ENCODE measurements around the gene FKBP1A. TPM values are rescaled to one million over a fixed set of nuclear protein-coding genes. Genes with fewer than 3 reads are reported as not detected.
A peak's percentile ranks its signal among the peaks of the same experiment; 100 is the strongest.

Gene FKBP1A
- total and polyA plus RNA-seq, 7 donors: 71.7 to 515 (median 118) TPM

- intact Hi-C loops (cut with DNase I): loop anchor here (2.0 kb wide), 1 partner anchor 75 kb away; the partner anchor contains the start of gene NSFL1C
- H3K27me3 ChIP-seq: no peaks in the 10 kb centered on the region
- H3K4me1 ChIP-seq: peaks cover 0 to 63% (median 47%) of the 10 kb centered on the region in 4 donors
- H3K36me3 ChIP-seq: no peaks in the 10 kb centered on the region
- 5 to 6% methylated on average over 16 of the region's 16 CpGs for WGBS, 2 donors
- H3K9me3 ChIP-seq: no peaks in the 10 kb centered on the region
- H3K27ac ChIP-seq: peak overlapping the region; percentile 81 to 83 (median 82)
- DNase-seq: no peak
- H3K4me3 ChIP-seq: peak overlapping the region; percentile 62 to 89 (median 83)
- TF ChIP-seq POLR2AphosphoS5 (IDR thresholded peaks at IDR 0.05) (no peak), CTCF (IDR thresholded peaks at IDR 0.05) (no peak), EP300 (IDR thresholded peaks at IDR 0.05) (no peak), POLR2A (IDR thresholded peaks at IDR 0.05) (no peak)
Observed at GRCh38 chr20:1391640-1392442, 1.0 kb downstream of the FKBP1A start.

DNA sequence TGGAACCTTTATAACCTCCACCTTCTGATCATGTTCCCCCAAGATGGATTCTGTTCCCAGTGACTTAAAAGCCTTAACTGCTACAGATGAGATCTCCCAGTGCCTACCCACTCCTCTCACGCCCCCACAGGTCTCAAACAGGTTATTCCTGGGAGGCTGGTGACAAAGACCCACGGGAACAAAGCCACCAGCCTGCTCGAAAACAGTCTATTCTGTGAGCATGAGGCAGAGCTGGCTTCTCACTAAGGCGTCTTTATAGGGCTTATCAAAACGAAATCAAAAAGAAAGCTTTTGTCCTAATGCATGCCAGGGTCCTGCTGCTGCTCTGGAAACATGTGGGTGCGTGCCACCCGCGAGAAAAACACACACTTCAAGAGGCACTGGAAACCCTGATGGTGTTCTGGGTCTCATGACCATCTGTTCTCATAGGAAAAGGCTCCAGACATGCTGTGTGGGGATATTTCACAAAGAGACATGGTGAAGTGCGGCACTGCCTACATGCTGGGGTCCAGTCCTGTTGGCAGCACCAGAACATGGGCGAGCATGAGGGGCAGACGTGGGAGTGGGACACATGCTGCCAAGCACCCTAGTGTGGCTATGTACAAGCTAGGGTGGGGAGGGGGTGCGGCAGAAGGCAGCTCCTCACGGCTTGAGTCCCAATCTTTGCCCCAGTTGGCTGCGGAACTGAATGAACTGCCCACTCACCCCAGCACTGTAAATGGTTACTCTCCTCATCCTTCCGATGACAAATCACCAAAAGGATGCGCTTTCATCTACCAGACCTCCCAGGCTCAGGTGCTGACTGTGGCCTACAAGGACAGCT, 2.1 kb downstream of the FKBP1A start:
- WGBS, 2 donors: 59 to 65% methylated on average over 16 of the region's 16 CpGs
- intact Hi-C loops (cut with DNase I): no loop called here
- TF ChIP-seq EP300 (IDR thresholded peaks at IDR 0.05) (no peak), POLR2AphosphoS5 (IDR thresholded peaks at IDR 0.05) (no peak), CTCF (IDR thresholded peaks at IDR 0.05) (no peak), POLR2A (IDR thresholded peaks at IDR 0.05) (no peak)
- Histone ChIP-seq H3K9me3 (no peaks in the 10 kb centered on the region), H3K27ac (peak overlapping the region; percentile 81 to 83 (median 82)), H3K4me3 (peak overlapping the region in 2 of 4 donors; percentile 78 to 89), H3K4me1 (peaks cover 0 to 63% (median 47%) of the 10 kb centered on the region in 4 donors), H3K27me3 (no peaks in the 10 kb centered on the region), H3K36me3 (no peaks in the 10 kb centered on the region)
- no peak for DNase-seq

- intact Hi-C loops (cut with DNase I): no loop called here
- Histone ChIP-seq H3K4me3 (no peak overlapping the region), H3K4me1 (peaks cover 0 to 64% (median 47%) of the 10 kb centered on the region in 4 donors), H3K27me3 (no peaks in the 10 kb centered on the region), H3K27ac (peak overlapping the region; percentile 22 to 83 (median 82)), H3K9me3 (no peaks in the 10 kb centered on the region), H3K36me3 (no peaks in the 10 kb centered on the region)
- 53 to 65% methylated on average over 6 of the region's 6 CpGs for WGBS, 2 donors
- no peak for DNase-seq
- TF ChIP-seq CTCF (IDR thresholded peaks at IDR 0.05) (no peak), POLR2AphosphoS5 (IDR thresholded peaks at IDR 0.05) (no peak), EP300 (IDR thresholded peaks at IDR 0.05) (no peak), POLR2A (IDR thresholded peaks at IDR 0.05) (no peak)
Observed at GRCh38 chr20:1389703-1390580, 2.9 kb downstream of the FKBP1A start.

DNA sequence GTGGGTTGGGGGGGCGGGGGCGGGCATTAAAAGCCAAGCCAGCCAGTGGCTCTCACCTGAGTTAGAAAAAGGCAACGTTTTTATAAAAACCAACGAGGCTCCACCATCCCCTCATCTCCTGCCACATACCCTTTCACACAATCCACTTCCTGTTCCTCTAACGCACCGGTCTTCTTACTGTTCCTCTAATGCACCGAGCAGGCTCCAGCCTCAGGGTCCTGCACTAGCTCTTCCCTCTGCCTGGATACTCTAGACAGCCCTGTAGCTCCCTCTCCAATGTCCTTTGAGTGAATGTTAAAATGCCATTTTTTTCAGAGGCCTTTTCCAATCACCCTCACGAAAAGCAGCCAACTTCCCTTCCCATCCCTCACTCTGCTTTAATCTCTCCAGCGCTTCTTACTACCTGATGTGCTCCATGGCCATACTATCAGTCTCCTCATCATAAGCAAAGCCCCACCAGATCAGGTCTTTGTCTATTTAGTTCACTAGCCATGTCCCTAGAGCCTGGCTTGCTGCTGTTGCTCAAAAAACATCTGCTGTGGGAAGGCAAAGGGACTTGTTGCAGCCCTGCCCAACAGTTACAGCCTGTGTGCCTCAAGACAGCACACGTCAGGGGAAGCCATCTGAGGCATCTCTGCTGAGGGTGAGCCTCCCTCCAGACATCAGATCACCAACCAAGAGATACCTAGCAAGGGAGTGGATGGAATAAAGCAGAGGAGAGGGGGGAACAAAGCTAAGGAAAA, 3.9 kb downstream of the FKBP1A start:
- no peak for DNase-seq
- Histone ChIP-seq H3K27ac (peak overlapping the region; percentile 22 to 83 (median 68)), H3K4me1 (peaks cover 0 to 70% (median 47%) of the 10 kb centered on the region in 4 donors), H3K4me3 (no peak overlapping the region), H3K27me3 (no peaks in the 10 kb centered on the region), H3K36me3 (no peaks in the 10 kb centered on the region), H3K9me3 (no peaks in the 10 kb centered on the region)
- TF ChIP-seq POLR2A (IDR thresholded peaks at IDR 0.05) (no peak), EP300 (IDR thresholded peaks at IDR 0.05) (no peak)
- intact Hi-C loops (cut with DNase I): no loop called here
- 43 to 53% methylated on average over 10 of the region's 10 CpGs for WGBS, 2 donors

All from sigmoid colon (tissue), 7 donors.